Measurements from ENCODE around the gene CD28. TPM values are rescaled to one million over a fixed set of nuclear protein-coding genes. Genes with fewer than 3 reads are reported as not detected.
"Not testable (repeated sequence)": the region's sequence is repeated elsewhere in the genome, so short reads cannot be mapped to it uniquely, and the experiment has no call there.

Gene CD28
- total and polyA plus RNA-seq, 2 donors (not counting 1 experiment from before 2014, with no cell fraction given), result 0.03 TPM; not detected in 1

GRCh38 chr2:203694191-203694590 lies 12.2 kb upstream of the CD28 start:
- Histone ChIP-seq H3K79me2 (ENCODE audit: control insufficient read depth, insufficient read depth, low read length) (no peaks in the 10 kb centered on the region), H2AFZ (ENCODE audit: low read length) (no peak overlapping the region), H3K4me3 (replicated peaks in 1 of 4; ENCODE audit: control extremely low read depth in 1 of 4, insufficient read depth in 1 of 4, low read depth in 3 of 4, low read length in 4 of 4) (no peak overlapping the region), H3K36me3 (ENCODE audit: control insufficient read depth, insufficient read depth, low read length) (no peaks in the 10 kb centered on the region), H3K9me3 (ENCODE audit: control insufficient read depth, insufficient read depth, low read depth, low read length) (no peaks in the 10 kb centered on the region), H3K4me1 (ENCODE audit: control insufficient read depth, extremely low read depth, insufficient read depth, low read length) (peaks cover 4% of the 10 kb centered on the region), H3K27me3 (ENCODE audit: control insufficient read depth, insufficient read depth, low read length) (no peaks in the 10 kb centered on the region), H3K4me2 (ENCODE audit: extremely low read depth, insufficient read depth, low read length) (no peak overlapping the region), H3K27ac (ENCODE audit: insufficient read depth, low read length) (no peak overlapping the region), H3K9ac (ENCODE audit: insufficient read depth, low read length) (no peak overlapping the region), H4K20me1 (ENCODE audit: control insufficient read depth, extremely low read depth, insufficient read depth, low read length) (no peaks in the 10 kb centered on the region)
- DNase-seq (ENCODE audit: low read depth in 2 of 2), result no peak
- no peak for TF ChIP-seq CTCF (conservative IDR thresholded peaks at IDR 0.05 in 1 of 2, IDR thresholded peaks at IDR 0.05 in 1 of 2; ENCODE audit: low read depth in 1 of 2, low read length in 2 of 2)
- no peak for TF ChIP-seq EZH2 (IDR thresholded peaks at IDR 0.05; ENCODE audit: low read length, missing control alignments)

- Histone ChIP-seq H3K27me3 (ENCODE audit: control insufficient read depth, insufficient read depth, low read length) (no peaks in the 10 kb centered on the region), H3K4me1 (ENCODE audit: control insufficient read depth, extremely low read depth, insufficient read depth, low read length) (no peaks in the 10 kb centered on the region), H3K79me2 (ENCODE audit: control insufficient read depth, insufficient read depth, low read length) (no peaks in the 10 kb centered on the region), H3K27ac (ENCODE audit: insufficient read depth, low read length) (no peak overlapping the region), H2AFZ (ENCODE audit: low read length) (no peak overlapping the region), H3K4me3 (replicated peaks in 1 of 4; ENCODE audit: control extremely low read depth in 1 of 4, insufficient read depth in 1 of 4, low read depth in 3 of 4, low read length in 4 of 4) (no peak overlapping the region), H4K20me1 (ENCODE audit: control insufficient read depth, extremely low read depth, insufficient read depth, low read length) (no peaks in the 10 kb centered on the region), H3K36me3 (ENCODE audit: control insufficient read depth, insufficient read depth, low read length) (no peaks in the 10 kb centered on the region), H3K9me3 (ENCODE audit: control insufficient read depth, insufficient read depth, low read depth, low read length) (no peaks in the 10 kb centered on the region), H3K4me2 (ENCODE audit: extremely low read depth, insufficient read depth, low read length) (no peak overlapping the region), H3K9ac (ENCODE audit: insufficient read depth, low read length) (no peak overlapping the region)
- TF ChIP-seq CTCF (conservative IDR thresholded peaks at IDR 0.05 in 1 of 2, IDR thresholded peaks at IDR 0.05 in 1 of 2; ENCODE audit: low read depth in 1 of 2, low read length in 2 of 2), result no peak
- no peak for TF ChIP-seq EZH2 (IDR thresholded peaks at IDR 0.05; ENCODE audit: low read length, missing control alignments)
- DNase-seq (ENCODE audit: low read depth in 2 of 2), result peak in 1 of 2 donors; percentile 42
Observed at GRCh38 chr2:203697190-203697589, 9.2 kb upstream of the CD28 start.

- H3K4me1 ChIP-seq (ENCODE audit: control insufficient read depth, extremely low read depth, insufficient read depth, low read length); H3K27me3 ChIP-seq (ENCODE audit: control insufficient read depth, insufficient read depth, low read length); H2AFZ ChIP-seq (ENCODE audit: low read length); H3K4me3 ChIP-seq (replicated peaks in 1 of 4; ENCODE audit: control extremely low read depth in 1 of 4, insufficient read depth in 1 of 4, low read depth in 3 of 4, low read length in 4 of 4); DNase-seq (ENCODE audit: low read depth in 2 of 2); H3K36me3 ChIP-seq (ENCODE audit: control insufficient read depth, insufficient read depth, low read length); H3K9me3 ChIP-seq (ENCODE audit: control insufficient read depth, insufficient read depth, low read depth, low read length); H4K20me1 ChIP-seq (ENCODE audit: control insufficient read depth, extremely low read depth, insufficient read depth, low read length); H3K4me2 ChIP-seq (ENCODE audit: extremely low read depth, insufficient read depth, low read length); H3K27ac ChIP-seq (ENCODE audit: insufficient read depth, low read length); H3K79me2 ChIP-seq (ENCODE audit: control insufficient read depth, insufficient read depth, low read length); H3K9ac ChIP-seq (ENCODE audit: insufficient read depth, low read length): not testable (repeated sequence)
Observed at GRCh38 chr2:203697763-203698162, 8.7 kb upstream of the CD28 start.

- H2AFZ ChIP-seq (ENCODE audit: low read length), result not testable (repeated sequence)
Observed at GRCh38 chr2:203698410-203698809, 8.0 kb upstream of the CD28 start.

More at GRCh38 chr2:203698410-203698809, 8.0 kb upstream of the CD28 start:
- not testable (repeated sequence) for H3K36me3 ChIP-seq (ENCODE audit: control insufficient read depth, insufficient read depth, low read length); H3K79me2 ChIP-seq (ENCODE audit: control insufficient read depth, insufficient read depth, low read length); H3K9ac ChIP-seq (ENCODE audit: insufficient read depth, low read length); H3K4me1 ChIP-seq (ENCODE audit: control insufficient read depth, extremely low read depth, insufficient read depth, low read length); H3K27me3 ChIP-seq (ENCODE audit: control insufficient read depth, insufficient read depth, low read length); DNase-seq (ENCODE audit: low read depth in 2 of 2); H3K4me3 ChIP-seq (replicated peaks in 1 of 4; ENCODE audit: control extremely low read depth in 1 of 4, insufficient read depth in 1 of 4, low read depth in 3 of 4, low read length in 4 of 4); H4K20me1 ChIP-seq (ENCODE audit: control insufficient read depth, extremely low read depth, insufficient read depth, low read length); H3K27ac ChIP-seq (ENCODE audit: insufficient read depth, low read length); H3K9me3 ChIP-seq (ENCODE audit: control insufficient read depth, insufficient read depth, low read depth, low read length); H3K4me2 ChIP-seq (ENCODE audit: extremely low read depth, insufficient read depth, low read length)
